GM04503 (cell line): Measurements from ENCODE around the gene ADAMTS20.
"Not testable (repeated sequence)": the region's sequence is repeated elsewhere in the genome, so short reads cannot be mapped to it uniquely, and the experiment has no call there.

Experiments
- DNase-seq: peaks from one replicate; pipeline ENCODE4 v3.0.0-alpha.2; 2012; ENCODE audit warnings: low read depth

The ADAMTS20 gene

GRCh38 chr12:43361031-43361710 lies 190.8 kb downstream of the ADAMTS20 start:
- no peak for DNase-seq

- DNase-seq: not testable (repeated sequence)
Observed at GRCh38 chr12:43360001-43360400, 192.0 kb downstream of the ADAMTS20 start.

- DNase-seq: no peak
Observed at GRCh38 chr12:43357141-43357540, 194.9 kb downstream of the ADAMTS20 start.

DNA sequence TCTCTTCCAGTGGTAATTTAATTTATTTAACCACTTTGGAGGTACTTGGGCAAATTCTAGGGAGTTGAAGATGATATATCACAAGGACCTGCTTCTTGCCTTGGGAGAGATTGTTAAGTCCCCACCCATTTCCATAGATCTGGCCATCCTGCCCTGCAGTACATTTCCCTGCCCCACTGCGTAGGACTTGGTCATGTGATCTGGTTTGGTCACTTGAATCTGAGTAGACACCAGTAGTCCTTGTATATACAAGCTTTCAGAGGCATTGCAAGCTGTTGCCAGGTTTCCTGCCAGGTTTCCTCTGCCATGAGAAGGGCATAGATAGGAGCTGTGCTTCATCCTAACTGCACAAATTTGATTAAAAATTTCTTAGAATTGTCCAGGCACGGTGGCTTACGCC lies 200.0 kb downstream of the ADAMTS20 start:
- no peak for DNase-seq

DNA sequence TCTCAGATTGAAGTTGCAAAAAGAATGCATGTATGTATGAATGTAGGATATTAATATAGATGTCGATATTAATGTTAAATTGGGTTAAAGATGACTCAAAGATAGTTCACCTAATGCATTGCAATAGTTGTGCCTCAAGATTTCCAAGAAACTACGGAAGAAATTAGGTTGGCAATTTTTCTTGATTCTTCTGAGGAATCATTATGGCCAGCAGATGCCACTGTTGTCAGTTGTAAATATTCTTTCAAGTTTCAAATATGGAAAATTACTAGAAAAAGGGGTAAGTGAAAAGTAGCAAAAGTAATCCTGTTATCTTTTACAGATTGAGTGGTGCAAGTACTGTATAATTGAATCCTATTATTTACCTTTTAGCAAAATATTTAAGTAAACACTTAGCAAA lies 202.1 kb downstream of the ADAMTS20 start:
- no peak for DNase-seq

- no peak for DNase-seq
Observed at GRCh38 chr12:43348221-43348620, 203.8 kb downstream of the ADAMTS20 start.

GRCh38 chr12:43347026-43347425 lies 205.0 kb downstream of the ADAMTS20 start:
- DNase-seq: no peak

DNA sequence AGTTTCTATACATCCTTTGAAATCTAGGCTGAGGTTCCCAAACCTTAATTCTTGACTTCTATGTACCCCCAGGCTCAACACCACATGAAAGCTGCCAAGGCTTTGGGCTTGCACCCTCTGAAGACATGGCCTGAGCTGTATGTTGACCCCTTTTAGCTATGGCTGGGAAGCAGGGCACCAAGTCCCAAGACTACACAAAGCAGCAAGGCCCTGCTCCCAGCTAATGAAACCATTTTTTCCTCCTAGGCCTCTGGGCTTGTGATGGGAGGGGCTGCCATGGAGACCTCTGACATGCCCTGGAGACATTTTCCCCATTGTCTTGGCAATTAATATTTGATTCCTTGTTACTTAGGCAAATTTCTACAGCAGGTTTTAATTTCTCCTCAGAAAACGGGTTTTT lies 207.0 kb downstream of the ADAMTS20 start:
- DNase-seq: no peak

- not testable (repeated sequence) for DNase-seq
Observed at GRCh38 chr12:43341785-43342313, 210.2 kb downstream of the ADAMTS20 start.

DNA sequence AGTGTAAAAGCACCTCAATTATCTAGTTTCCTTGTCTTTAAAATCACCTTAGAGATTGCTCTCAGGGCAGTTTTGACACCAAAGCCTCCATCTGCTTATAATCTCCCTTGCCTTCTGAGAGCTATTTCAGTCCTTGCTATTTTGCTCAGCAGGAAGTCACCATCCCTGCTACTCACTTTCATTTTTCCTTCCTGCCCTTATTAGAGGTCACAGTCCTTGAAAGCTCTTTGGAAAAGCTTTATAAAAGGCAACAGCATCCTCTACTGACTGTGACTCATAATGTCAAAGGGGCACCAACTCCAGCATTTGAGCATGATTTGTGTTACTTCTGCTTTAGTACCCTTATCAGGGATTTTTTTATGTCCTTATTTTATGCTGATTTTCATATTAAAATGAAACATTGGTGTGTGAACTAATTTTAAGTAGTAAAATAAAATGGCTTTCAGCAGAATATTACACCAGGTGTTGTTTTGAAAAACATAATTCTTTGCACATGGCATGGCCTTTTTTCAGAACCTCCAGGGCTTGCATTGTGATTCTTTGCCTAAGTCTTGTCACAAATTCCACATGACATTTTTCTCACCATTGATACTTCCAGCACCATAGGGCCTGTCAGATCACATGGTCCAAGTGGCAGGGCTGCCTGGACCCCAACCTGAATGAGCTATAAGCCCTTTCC lies 213.0 kb downstream of the ADAMTS20 start:
- peak; percentile 20 for DNase-seq

- DNase-seq: no peak
Observed at GRCh38 chr12:43337571-43338444, 214.2 kb downstream of the ADAMTS20 start.

- no peak for DNase-seq
Observed at GRCh38 chr12:43336962-43337555, 214.9 kb downstream of the ADAMTS20 start.

- DNase-seq: no peak
Observed at GRCh38 chr12:43333644-43334043, 218.4 kb downstream of the ADAMTS20 start.

GRCh38 chr12:43332977-43333640 lies 218.9 kb downstream of the ADAMTS20 start:
- DNase-seq: no peak

DNA sequence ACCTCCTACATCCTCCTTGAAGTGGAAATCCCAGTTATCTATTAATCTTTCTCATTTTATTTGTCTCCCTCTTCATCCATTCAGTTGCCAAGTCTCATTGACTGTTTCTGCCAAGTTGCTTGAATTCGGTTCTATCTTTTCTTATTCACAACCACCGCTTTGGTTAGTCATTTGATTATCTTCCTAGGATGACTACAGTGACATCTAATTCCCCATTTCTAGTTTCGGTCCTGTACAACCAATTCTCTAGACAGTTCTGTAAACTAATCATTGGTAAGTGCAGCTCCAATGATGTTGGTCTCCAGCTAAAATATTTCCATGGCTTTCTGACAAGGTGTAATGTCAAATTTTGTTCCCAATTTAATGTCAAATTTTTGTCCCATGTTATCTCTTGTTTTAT lies 220.1 kb downstream of the ADAMTS20 start:
- DNase-seq: no peak

GRCh38 chr12:43329375-43329774 lies 222.6 kb downstream of the ADAMTS20 start:
- no peak for DNase-seq

- DNase-seq: no peak
Observed at GRCh38 chr12:43325786-43326185, 226.2 kb downstream of the ADAMTS20 start.

DNA sequence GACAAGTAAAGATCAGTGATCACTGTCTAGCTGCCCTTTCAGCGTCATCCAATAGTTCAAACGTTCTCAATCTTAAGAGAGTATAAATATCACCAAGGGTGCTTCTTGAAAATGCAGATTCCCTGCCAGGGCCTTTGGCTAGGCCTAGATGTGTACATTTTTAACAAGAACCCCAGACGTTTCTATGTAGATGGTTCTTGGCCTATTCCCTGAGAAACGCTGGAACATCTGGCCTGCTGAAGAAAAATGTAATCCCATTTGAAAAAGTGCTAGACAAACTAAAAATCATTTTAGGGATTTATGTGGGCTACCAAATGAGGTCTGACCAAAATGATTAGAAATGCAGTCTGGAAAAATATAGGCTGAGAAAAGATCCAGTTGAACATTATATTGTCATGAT lies 231.7 kb downstream of the ADAMTS20 start:
- DNase-seq: no peak

DNA sequence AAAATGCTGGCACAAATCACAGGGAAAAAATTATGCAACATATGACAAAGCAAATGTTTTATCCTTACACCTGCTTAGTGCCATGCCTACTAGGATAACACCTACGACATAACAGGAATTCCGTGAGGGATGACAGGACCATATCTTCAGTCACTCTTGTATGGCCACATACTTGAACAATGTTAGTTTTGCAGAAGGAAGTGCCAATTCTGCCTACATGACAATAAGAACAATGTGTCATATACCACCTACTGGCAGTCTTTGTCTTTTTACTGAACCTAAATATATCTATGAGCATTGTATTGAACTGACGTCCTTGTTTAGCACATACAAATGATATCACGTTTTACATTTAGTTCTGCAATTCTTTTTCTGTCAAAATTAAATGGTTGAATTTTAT lies 234.0 kb downstream of the ADAMTS20 start:
- DNase-seq: no peak

- DNase-seq: no peak
Observed at GRCh38 chr12:43317156-43317555, 234.8 kb downstream of the ADAMTS20 start.

- no peak for DNase-seq
Observed at GRCh38 chr12:43316520-43316919, 235.5 kb downstream of the ADAMTS20 start.

DNA sequence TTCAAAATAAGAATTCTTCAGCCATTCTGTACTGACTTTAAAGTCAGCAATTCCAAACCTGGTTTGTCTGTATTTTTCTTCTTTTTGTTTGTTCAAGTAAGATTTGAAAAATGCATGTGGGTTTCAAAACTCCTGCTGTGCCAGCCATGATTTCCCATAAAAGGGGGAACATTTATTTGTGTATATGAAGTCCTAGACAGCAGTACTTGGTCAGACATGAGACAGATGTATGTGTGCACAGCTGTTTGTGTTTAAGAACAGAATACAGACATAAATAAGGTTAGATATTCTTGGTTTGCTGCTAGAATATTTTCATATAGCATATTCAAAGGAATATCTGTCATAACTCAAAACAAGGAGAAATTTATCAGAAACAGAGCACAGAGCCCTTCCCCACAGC lies 236.0 kb downstream of the ADAMTS20 start:
- no peak for DNase-seq
